GM21390 (cell line): Measurements from ENCODE around the gene TERF2IP.
A peak's percentile ranks its signal among the peaks of the same experiment; 100 is the strongest.

Experiments used
- ATAC-seq: cut with Tn5 transposase; IDR thresholded peaks from one replicate; pipeline ENCODE4 v1.9.1; 2021; ENCODE audit not compliant: unreplicated experiment

The TERF2IP gene

GRCh38 chr16:75632857-75633256, 14.7 kb upstream of the TERF2IP start:
- no peak for ATAC-seq

- ATAC-seq = no peak
These were observed 12.5 kb upstream of the TERF2IP start for GRCh38 chr16:75635036-75635435.

- no peak for ATAC-seq
These were observed 7.0 kb upstream of the TERF2IP start for GRCh38 chr16:75640598-75640997.

- ATAC-seq = no peak
These were observed 3.1 kb upstream of the TERF2IP start for GRCh38 chr16:75644240-75645012.

GRCh38 chr16:75647112-75647491, 471 bp upstream of the TERF2IP start:
- peak; percentile 21 for ATAC-seq

- ATAC-seq = peak; percentile 29
These were observed 898 bp downstream of the TERF2IP start for GRCh38 chr16:75648265-75649076.

GRCh38 chr16:75653922-75654321, 6.3 kb downstream of the TERF2IP start:
- no peak for ATAC-seq

- no peak for ATAC-seq
These were observed 10.6 kb downstream of the TERF2IP start for GRCh38 chr16:75658175-75658574.

GRCh38 chr16:75660321-75660720, 12.7 kb downstream of the TERF2IP start:
- no peak for ATAC-seq

GRCh38 chr16:75660726-75661302, 13.2 kb downstream of the TERF2IP start:
- ATAC-seq = no peak

- no peak for ATAC-seq
These were observed 19.9 kb downstream of the TERF2IP start for GRCh38 chr16:75667503-75667902.

- ATAC-seq = no peak
These were observed 29.3 kb downstream of the TERF2IP start, which contains the start of gene CPHXL2 for GRCh38 chr16:75676909-75677308. CPHXL2 (minus strand) TSS chr16:75677009; CDS start chr16:75676999, 10 bp downstream.

GRCh38 chr16:75679366-75679765, 31.8 kb downstream of the TERF2IP start:
- ATAC-seq = no peak

GRCh38 chr16:75682308-75682707, 34.7 kb downstream of the TERF2IP start:
- no peak for ATAC-seq

GRCh38 chr16:75687361-75687760, 39.8 kb downstream of the TERF2IP start:
- ATAC-seq = no peak

GRCh38 chr16:75695708-75696107, 48.1 kb downstream of the TERF2IP start:
- no peak for ATAC-seq

GRCh38 chr16:75697571-75697970, 50.0 kb downstream of the TERF2IP start:
- ATAC-seq = no peak

- no peak for ATAC-seq
These were observed 53.8 kb downstream of the TERF2IP start, which contains the start of gene DUXB for GRCh38 chr16:75701361-75701760. DUXB (minus strand) TSS chr16:75701461; CDS start chr16:75701418, 43 bp downstream.

GRCh38 chr16:75702242-75702641, 54.7 kb downstream of the TERF2IP start:
- ATAC-seq = no peak

- ATAC-seq = no peak
These were observed 55.7 kb downstream of the TERF2IP start for GRCh38 chr16:75703306-75703705.
